HG02763 (cell line): ENCODE measurements around the gene AHCTF1.
"Not testable (repeated sequence)": the region's sequence is repeated elsewhere in the genome, so short reads cannot be mapped to it uniquely, and the experiment has no call there.

Experiments used
- ATAC-seq: cut with Tn5 transposase; IDR thresholded peaks from one replicate; pipeline ENCODE4 v1.9.1; 2021; ENCODE audit warnings: mild to moderate bottlenecking, moderate library complexity; ENCODE audit not compliant: unreplicated experiment

AHCTF1 gene

GRCh38 chr1:246843876-246844275, 87.9 kb downstream of the AHCTF1 start:
- ATAC-seq = no peak

GRCh38 chr1:246840761-246841160, 91.0 kb downstream of the AHCTF1 start:
- not testable (repeated sequence) for ATAC-seq

- no peak for ATAC-seq
These were observed 93.7 kb downstream of the AHCTF1 start for GRCh38 chr1:246838118-246838456.

GRCh38 chr1:246837418-246838117, 94.2 kb downstream of the AHCTF1 start:
- ATAC-seq = peak; percentile 69

GRCh38 chr1:246836209-246836966, 95.4 kb downstream of the AHCTF1 start:
- ATAC-seq = no peak

DNA sequence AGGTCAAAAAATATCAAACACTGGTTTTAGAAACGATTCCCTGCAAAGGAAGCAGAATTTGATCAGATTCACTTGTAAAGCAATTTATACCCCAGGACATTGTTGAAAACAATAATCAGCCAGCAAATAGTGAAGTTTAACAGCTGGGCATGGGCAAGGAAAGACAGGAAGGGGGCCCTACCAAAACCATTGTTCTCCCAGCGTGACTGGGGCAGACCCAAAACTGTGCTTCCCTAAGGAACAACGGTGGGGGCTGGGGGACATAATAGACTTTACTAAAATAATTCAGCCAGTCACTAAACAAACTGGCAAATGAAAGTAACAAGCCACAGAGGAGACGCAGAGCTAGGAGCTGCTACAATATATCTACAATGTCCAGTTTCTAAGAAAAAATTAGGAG, 100.2 kb downstream of the AHCTF1 start:
- ATAC-seq = no peak

DNA sequence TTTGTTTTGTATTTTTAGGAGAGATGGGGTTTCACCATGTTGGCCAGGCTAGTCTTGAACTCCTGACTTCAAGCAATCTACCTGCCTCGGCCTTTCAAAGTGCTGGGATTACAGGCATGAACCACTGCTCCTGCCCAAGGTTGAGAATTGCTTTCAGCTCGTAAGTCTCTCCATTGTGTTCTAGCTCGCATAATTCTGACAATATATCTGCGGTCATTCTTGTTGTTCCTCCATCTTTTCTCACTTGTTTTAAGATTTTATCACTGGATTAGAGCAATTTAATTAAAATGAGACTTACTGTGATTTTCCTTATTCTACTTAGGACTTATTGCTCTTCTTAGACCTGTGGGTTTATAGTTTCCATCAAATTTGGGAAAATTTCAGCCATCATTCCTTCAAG, 102.9 kb downstream of the AHCTF1 start:
- no peak for ATAC-seq

- ATAC-seq = no peak
These were observed 104.4 kb downstream of the AHCTF1 start for GRCh38 chr1:246827396-246827795.

DNA sequence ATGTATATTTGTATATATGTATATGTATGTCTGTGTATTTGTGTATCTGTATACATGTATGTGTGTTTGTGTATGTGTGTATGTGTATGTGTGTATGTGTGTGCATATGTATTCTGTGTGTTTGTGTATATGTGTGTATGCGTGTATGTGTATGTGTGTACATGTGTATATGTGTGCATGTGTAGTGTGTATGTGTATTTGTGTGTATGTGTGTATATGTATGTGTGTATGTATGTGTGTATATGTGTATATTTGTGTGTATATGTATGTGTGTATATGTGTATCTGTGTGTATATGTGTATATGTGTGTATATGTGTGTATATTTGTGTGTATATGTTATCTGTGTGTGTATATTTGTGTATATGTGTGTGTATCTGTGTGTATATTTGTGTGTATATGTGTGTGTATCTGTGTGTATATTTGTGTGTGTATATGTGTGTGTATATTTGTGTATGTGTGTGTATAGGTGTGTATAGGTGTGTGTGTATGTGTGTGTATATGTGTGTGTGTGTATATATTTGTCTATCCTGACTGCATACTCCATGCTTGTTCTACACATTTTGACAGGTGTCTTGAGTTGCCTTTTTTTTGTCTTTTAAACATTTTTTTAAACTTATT, 106.1 kb downstream of the AHCTF1 start:
- ATAC-seq = no peak

DNA sequence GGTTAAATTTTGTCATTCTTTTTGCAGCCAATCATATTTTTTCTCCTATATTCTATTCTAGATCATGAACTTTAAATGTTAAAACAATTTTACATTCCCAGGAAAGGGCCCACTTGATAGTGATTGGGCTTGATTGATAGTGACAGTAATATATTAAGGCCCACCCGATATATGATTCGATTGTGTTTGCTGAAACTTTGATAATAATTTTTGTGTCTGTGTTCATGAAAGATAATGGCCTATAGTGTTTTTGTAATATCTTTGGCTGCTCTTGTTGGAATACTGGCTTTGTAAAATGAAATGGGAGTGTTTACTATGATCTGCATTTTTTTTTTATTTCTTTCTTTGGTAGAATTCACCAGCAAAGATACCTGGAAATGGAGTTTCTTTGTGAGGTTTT, 107.2 kb downstream of the AHCTF1 start:
- no peak for ATAC-seq

GRCh38 chr1:246822154-246822553, 109.6 kb downstream of the AHCTF1 start:
- ATAC-seq = not testable (repeated sequence)

DNA sequence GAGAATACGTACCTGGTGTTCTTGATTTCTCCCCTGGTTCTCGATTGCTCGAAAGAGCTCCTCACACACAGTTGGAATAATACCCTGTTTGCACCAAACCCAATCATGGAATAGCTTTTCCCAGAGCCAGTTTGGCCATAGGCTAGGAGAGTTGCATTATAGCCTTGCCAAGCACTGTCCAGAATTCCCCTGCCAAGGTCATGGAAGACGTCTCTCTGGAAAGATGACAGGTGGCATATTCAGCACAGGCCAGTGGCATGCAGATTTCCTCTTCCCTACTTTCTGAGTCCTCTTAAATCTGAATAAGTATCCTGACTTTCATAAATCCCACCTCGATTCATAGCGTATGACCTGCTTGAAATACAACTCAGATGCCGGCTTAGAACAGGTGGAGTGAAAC, 111.1 kb downstream of the AHCTF1 start:
- no peak for ATAC-seq

GRCh38 chr1:246817778-246818177, 114.0 kb downstream of the AHCTF1 start:
- ATAC-seq = not testable (repeated sequence)

GRCh38 chr1:246815693-246816270, 116.0 kb downstream of the AHCTF1 start:
- ATAC-seq = no peak

DNA sequence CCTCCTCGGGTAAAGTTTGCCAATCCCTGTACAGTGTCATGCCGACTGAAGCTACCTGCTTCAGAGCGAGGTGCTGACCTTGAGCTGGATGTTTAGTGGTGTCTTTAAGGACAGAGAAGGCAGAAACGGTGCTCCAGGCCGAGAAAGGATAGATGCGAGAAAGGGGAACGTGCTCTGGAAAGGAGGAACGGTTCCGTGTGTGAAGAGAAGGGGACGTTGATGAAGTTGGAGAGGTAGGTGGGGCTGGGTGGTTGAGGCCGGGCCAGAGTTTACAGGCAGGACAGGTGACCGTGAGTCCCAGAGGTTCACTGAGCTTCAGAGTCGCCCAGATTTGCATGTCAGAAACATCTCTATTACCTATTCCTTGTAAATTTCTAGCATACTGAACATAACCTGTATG, 116.9 kb downstream of the AHCTF1 start:
- ATAC-seq = no peak

- not testable (repeated sequence) for ATAC-seq
These were observed 118.4 kb downstream of the AHCTF1 start for GRCh38 chr1:246813325-246813724.

GRCh38 chr1:246811985-246812384, 119.8 kb downstream of the AHCTF1 start:
- ATAC-seq = no peak

DNA sequence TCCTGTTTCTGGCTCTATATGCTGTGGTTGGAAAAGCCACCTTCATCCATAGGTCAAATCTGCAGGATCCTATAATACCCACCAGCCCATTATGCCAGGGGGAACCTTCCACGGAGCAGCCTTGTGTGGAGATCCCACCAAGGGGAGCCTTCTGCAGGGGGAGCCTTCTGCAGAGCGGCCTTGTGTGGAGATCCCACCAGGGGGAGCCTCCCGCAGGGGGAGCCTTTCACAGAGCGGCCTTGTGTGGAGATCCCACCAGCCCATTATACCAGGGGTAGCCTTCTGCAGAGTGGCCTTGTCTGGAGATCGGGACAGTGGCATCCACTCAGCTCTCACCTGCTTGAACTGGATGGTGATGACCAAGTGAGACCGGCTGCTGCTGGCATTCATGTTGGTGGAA, 122.3 kb downstream of the AHCTF1 start:
- no peak for ATAC-seq

GRCh38 chr1:246805135-246805716, 126.5 kb downstream of the AHCTF1 start:
- ATAC-seq = no peak

DNA sequence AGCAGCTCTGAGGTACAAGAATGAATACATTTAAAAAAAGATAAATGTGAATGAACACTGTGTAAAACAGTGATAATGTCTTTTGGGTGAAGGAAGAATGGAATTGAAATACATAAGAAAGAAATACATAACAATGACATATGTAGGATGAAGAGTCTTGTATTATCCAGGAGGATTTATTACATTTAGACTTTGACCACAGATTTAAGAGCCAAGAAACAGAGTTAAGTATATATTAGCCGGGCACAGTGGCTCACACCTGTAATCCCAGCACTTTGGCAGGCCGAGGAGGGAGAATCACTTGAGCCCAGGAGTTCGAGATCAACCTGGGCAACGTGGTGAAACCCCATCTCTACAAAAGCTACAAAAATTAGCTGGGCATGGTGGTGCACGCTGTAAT, 127.9 kb downstream of the AHCTF1 start:
- ATAC-seq = no peak

DNA sequence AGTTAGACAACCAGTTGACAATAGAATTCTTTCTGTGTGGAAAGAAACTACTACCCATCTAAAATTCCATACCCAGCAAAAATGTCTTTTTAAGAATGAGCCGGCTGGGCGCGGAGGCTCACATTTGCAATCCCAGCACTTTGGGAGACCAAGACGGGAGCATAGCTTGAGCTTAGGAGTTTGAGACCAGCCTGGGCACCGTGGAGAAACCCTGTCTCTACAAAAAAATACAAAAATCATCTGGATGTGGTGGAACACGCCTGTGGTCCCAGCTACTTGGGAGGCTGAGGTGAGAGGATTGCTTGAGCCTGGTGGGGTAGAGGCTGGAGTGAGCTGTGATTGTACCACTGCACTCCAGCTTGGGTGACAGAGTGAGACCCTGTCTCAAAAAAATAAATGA, 128.4 kb downstream of the AHCTF1 start:
- no peak for ATAC-seq
